ENCODE data around the gene KASH5. TPM values are rescaled to one million over a fixed set of nuclear protein-coding genes. Genes with fewer than 3 reads are reported as not detected.

The KASH5 gene, protein sequence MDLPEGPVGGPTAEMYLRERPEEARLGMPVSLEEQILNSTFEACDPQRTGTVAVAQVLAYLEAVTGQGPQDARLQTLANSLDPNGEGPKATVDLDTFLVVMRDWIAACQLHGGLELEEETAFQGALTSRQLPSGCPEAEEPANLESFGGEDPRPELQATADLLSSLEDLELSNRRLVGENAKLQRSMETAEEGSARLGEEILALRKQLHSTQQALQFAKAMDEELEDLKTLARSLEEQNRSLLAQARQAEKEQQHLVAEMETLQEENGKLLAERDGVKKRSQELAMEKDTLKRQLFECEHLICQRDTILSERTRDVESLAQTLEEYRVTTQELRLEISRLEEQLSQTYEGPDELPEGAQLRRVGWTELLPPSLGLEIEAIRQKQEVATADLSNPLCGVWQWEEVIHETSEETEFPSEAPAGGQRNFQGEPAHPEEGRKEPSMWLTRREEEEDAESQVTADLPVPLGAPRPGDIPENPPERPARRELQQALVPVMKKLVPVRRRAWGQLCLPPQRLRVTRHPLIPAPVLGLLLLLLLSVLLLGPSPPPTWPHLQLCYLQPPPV
- total RNA-seq (2014; rRNA removed; shearing (Covaris generic)) (12.0 and 15.9 TPM in 2 replicates), total RNA-seq (2022) (16.3 and 19.4 TPM in 2 replicates), Bru-seq, nascent RNA (percentile 39 among the genes with signal in this experiment), BruChase-seq, experiment 1, labeled RNA remaining after a 6-hour chase (percentile 32 among the genes with signal in this experiment), BruChase-seq, experiment 2, labeled RNA remaining after a 2-hour chase (percentile 31 among the genes with signal in this experiment)
- long read RNA-seq, partial matches to known transcripts, result 6 of 19 reads
- long read RNA-seq, other reads (novel, unspliced or antisense), result 12 of 19 reads

DNA sequence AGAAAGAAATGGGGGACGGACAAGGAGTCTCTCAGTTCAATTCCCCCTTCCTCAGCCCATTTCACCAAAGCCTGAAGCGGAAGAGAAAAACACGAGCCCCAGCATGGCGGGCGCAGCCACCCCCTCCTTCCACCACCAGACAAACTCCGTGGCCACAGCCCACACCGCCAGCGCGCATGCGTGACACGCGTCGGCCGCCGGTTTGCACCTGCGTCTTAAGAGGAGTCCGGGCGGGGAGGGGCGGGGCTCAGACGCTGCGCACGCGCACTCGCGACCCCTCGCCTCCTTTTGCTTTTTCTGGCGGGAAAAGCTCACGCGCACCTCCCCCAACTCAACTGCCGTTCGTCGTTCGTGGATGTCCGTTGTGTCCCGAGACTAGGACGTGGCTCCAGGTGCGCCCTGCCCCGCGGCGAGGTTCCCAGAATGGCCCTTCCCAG, at the start of gene KASH5:
TSS of gene KASH5 (plus strand) at position 314 of the 437 bp plus-strand sequence. CDS start 2,635 bp downstream, outside the sequence.
- Histone ChIP-seq H3K79me2 (ENCODE audit: insufficient read depth, low read depth, low read length) (no peaks in the 10 kb centered on the region), H3K9me3 (ENCODE audit: low read length) (peaks cover under 1% of the 10 kb centered on the region; the same call in 1 of the 2 replicates), H3K36me3 (ENCODE audit: insufficient read depth, low read length) (no peaks in the 10 kb centered on the region), H3K4me2 (ENCODE audit: low read length) (peak within 1 kb of the TSS; percentile 78), H2AFZ (ENCODE audit: low read length) (peak within 1 kb of the TSS; percentile 19; the same call in 1 of the 2 replicates), H3K4me3 (ENCODE audit: low read depth, low read length, poor library complexity, severe bottlenecking) (peak within 1 kb of the TSS; percentile 54), H4K20me1 (ENCODE audit: insufficient read depth, low read length) (no peaks in the 10 kb centered on the region), H3K27ac (ENCODE audit: low read depth, low read length, poor library complexity, severe bottlenecking) (peak within 1 kb of the TSS; percentile 92), H3K4me1 (ENCODE audit: insufficient read depth, low read length, poor library complexity, severe bottlenecking) (peaks cover 65% of the 10 kb centered on the region), H3K9me2 (ENCODE audit: insufficient read depth, low read length) (no peaks in the 10 kb centered on the region)
- intact Hi-C loops (cut with micrococcal nuclease; ENCODE audit: unreplicated experiment), result no loop called here
- CTCF ChIA-PET (ENCODE audit: unreplicated experiment), result interaction anchor here (0.6 kb wide), 1 partner anchor 16 kb away, joined by 5 read pairs; no protein-coding TSS in a partner anchor
- TF ChIP-seq EZH2phosphoT487 (IDR thresholded peaks at IDR 0.05; ENCODE audit: borderline replicate concordance, low read depth, low read length), result no peak
- TF ChIP-seq, protein P1, sequence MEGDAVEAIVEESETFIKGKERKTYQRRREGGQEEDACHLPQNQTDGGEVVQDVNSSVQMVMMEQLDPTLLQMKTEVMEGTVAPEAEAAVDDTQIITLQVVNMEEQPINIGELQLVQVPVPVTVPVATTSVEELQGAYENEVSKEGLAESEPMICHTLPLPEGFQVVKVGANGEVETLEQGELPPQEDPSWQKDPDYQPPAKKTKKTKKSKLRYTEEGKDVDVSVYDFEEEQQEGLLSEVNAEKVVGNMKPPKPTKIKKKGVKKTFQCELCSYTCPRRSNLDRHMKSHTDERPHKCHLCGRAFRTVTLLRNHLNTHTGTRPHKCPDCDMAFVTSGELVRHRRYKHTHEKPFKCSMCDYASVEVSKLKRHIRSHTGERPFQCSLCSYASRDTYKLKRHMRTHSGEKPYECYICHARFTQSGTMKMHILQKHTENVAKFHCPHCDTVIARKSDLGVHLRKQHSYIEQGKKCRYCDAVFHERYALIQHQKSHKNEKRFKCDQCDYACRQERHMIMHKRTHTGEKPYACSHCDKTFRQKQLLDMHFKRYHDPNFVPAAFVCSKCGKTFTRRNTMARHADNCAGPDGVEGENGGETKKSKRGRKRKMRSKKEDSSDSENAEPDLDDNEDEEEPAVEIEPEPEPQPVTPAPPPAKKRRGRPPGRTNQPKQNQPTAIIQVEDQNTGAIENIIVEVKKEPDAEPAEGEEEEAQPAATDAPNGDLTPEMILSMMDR (conservative IDR thresholded peaks at IDR 0.05; ENCODE audit: low read length), result no peak
- BruUV-seq (replicated peaks), result no TSS peak
- DNase-seq (ENCODE audit: low spot score), result peak; percentile 98
- POLR2A ChIA-PET, result interaction anchor here (0.6 to 1.1 kb wide), 4 partner anchors 8 to 57 kb away, joined by 3 to 6 read pairs (median 4); no protein-coding TSS in a partner anchor

GRCh38 chr19:49338691-49339300, 49.3 kb upstream of the KASH5 start:
- BruUV-seq (replicated peaks), result no TSS peak
- H3K79me2 ChIP-seq (ENCODE audit: insufficient read depth, low read depth, low read length), result peaks cover 37% of the 10 kb centered on the region
- H3K9me2 ChIP-seq (ENCODE audit: insufficient read depth, low read length), result no peaks in the 10 kb centered on the region
- DNase-seq (ENCODE audit: low spot score), result peak; percentile 94
- TF ChIP-seq EZH2phosphoT487 (IDR thresholded peaks at IDR 0.05; ENCODE audit: borderline replicate concordance, low read depth, low read length), result no peak
- TF ChIP-seq, protein P1 (conservative IDR thresholded peaks at IDR 0.05; ENCODE audit: low read length), result 0 out of 2 replicates have a peak, but pooled peaks have one; percentile 13
- H3K4me3 ChIP-seq (ENCODE audit: low read depth, low read length, poor library complexity, severe bottlenecking), result peak overlapping the region; percentile 76
- no peak overlapping the region for H2AFZ ChIP-seq (ENCODE audit: low read length)
- H3K9me3 ChIP-seq (ENCODE audit: low read length), result no peaks in the 10 kb centered on the region
- intact Hi-C loops (cut with micrococcal nuclease; ENCODE audit: unreplicated experiment), result loop anchor here (10.0 kb wide), 1 partner anchor 106 kb away; the partner anchor contains the start of gene SLC17A7
- H3K36me3 ChIP-seq (ENCODE audit: insufficient read depth, low read length), result peaks cover 65% of the 10 kb centered on the region
- H4K20me1 ChIP-seq (ENCODE audit: insufficient read depth, low read length), result peaks cover 10% of the 10 kb centered on the region; the same call in 1 of the 2 replicates
- POLR2A ChIA-PET, result interaction anchor here (1.1 to 1.7 kb wide), 2 partner anchors 10 to 52 kb away, joined by 3 to 4 read pairs; no protein-coding TSS in a partner anchor
- H3K4me2 ChIP-seq (ENCODE audit: low read length), result peak overlapping the region; percentile 100
- H3K4me1 ChIP-seq (ENCODE audit: insufficient read depth, low read length, poor library complexity, severe bottlenecking), result peaks cover 64% of the 10 kb centered on the region
- peak overlapping the region; percentile 98 for H3K27ac ChIP-seq (ENCODE audit: low read depth, low read length, poor library complexity, severe bottlenecking)
- CTCF ChIA-PET (ENCODE audit: unreplicated experiment), result no interaction called here

Data from OCI-LY7 (cell line).